GM19468 (cell line): ENCODE measurements around the gene SEMA3C.

ENCODE experiments used
- ATAC-seq: cut with Tn5 transposase; IDR thresholded peaks from one replicate; pipeline ENCODE4 v1.9.1; 2021; ENCODE audit warnings: mild to moderate bottlenecking, moderate library complexity, moderate number of reproducible peaks; ENCODE audit not compliant: unreplicated experiment; ENCODE audit errors: extremely low read depth

SEMA3C gene

GRCh38 chr7:80918909-80919721 is at the start of gene SEMA3C:
TSS of gene SEMA3C (minus strand) at chr7:80919051. CDS start at chr7:80916781, 2,270 bp downstream.
- no peak for ATAC-seq

DNA sequence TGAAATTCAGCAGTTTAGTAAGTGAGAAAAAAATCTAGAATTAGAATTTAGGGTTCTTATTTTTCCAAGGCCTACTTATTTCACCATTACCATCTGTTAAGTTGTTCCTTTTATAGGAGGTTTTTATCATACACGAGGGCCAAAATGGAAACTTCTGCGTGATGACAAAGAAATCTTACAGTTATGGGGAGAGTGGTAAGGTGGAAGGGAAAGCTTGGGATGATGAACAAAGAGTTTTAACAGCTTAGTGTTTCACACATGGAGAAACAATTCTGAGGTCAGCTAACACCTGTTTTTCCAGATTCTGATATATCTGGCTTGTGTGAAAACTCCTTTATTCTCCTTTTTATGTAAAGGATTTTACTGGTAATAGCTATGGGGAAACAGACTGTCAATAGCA is 49.8 kb upstream of the SEMA3C start:
- ATAC-seq, result no peak

- no peak for ATAC-seq
Measured at GRCh38 chr7:80967917-80968297, 49.1 kb upstream of the SEMA3C start.

GRCh38 chr7:80967071-80967916 is 48.4 kb upstream of the SEMA3C start:
- ATAC-seq, result no peak

DNA sequence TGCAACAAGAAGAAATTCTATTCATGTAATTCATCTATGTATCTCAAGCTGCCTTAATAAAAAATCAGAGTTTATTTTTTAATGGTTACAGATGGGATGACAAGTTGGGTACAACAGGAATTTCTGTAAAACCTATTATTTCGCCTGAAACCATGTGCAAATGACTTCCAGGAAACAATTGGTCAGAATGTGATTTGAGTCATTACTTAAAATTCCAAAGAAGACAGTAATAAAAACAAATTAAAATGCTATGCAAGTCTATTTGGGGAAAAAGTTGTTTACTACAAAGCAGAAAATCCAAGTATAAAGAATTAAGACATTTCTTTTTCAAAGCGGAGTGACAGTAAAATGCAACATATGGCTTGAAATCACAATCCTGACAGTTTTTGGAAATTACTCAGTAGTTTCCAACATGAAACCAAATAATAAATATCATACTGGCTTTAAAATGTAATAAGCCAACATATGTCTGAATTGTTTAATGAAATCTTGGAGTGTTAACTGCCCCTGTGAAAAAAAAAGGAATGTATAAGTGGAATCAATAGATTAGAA is 41.5 kb upstream of the SEMA3C start:
- ATAC-seq, result no peak

DNA sequence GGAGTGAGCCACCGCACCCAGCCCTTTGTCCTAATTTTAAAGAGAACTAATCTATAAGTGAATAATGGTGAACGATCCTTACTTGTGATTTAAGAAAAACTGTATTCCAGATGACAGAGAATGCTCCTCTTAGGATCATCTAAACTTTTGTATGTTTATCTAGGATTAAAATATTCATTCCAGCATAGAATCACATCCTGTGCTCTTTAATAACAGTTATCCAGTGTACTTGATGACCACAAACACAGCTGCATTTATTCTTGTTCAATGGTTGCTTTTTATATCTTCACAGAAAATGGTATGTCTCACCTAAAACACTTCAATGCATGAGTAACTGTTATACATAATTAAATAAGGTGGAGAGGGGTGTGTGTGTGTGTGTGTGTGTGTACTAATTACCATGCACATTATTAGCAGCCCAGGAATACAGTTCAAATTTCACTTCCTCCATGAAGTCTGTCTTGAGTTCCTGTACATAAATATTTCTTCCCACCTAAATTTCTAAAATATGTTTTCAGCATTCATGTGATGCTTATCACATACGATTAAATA is 38.5 kb upstream of the SEMA3C start:
- no peak for ATAC-seq

DNA sequence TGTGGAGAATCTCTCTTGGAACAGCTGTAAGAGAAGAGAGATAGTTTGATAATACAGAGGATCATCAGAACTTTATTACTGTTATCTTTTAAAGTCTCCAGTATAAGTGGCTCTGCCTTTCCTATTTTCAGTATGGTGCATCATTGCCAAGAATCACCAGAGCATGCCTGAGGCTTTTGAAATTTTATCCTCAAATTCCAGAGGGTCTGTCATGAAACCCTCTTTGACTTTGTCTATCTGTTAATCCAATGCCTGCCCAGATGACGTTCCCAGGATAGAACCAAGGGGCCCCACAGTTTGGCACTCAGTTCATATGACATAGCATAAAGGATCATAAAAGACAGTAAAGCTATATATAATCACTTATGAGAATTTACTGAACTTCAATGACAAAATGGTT is 35.3 kb upstream of the SEMA3C start:
- ATAC-seq, result no peak

- no peak for ATAC-seq
Measured at GRCh38 chr7:80950550-80950967, 31.7 kb upstream of the SEMA3C start.

- no peak for ATAC-seq
Measured at GRCh38 chr7:80949449-80949848, 30.6 kb upstream of the SEMA3C start.

DNA sequence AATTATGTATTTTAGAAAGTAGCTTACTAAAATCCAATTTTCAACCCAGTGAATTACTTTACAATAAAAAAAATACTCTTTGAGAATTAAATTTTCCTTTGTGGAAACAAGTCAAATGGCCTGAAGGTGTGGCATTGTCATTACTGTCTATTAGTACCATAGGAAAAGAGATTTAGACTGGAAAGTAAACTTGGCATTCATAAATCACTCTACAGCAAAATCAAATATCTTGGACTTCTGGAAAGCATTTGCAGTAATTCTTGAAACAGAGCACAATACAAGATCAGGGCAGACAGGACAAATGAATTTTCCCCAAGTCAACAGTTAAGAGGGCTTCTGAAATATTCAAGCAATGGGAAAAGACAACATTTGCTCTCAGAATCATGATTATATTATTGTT is 28.0 kb upstream of the SEMA3C start:
- ATAC-seq, result no peak

GRCh38 chr7:80945976-80946375 is 27.1 kb upstream of the SEMA3C start:
- ATAC-seq, result no peak

DNA sequence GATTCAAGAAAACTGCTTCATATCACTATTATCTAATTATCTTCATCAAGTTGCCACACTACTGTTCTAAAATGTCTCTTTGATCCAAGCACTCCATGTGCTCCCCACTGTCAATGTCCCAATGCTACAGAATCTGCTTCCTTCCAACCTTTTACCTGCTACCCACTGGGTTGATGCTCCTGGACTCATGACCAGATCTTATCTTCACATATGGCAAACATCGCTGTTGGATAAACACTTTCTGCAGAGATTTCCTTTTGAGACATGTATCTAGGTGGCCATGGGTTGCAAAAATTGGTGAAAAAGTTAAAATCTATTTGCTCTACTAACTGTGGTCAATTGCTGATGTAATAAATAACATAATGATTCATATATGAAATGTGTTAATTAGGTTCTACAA is 24.5 kb upstream of the SEMA3C start:
- ATAC-seq, result no peak

DNA sequence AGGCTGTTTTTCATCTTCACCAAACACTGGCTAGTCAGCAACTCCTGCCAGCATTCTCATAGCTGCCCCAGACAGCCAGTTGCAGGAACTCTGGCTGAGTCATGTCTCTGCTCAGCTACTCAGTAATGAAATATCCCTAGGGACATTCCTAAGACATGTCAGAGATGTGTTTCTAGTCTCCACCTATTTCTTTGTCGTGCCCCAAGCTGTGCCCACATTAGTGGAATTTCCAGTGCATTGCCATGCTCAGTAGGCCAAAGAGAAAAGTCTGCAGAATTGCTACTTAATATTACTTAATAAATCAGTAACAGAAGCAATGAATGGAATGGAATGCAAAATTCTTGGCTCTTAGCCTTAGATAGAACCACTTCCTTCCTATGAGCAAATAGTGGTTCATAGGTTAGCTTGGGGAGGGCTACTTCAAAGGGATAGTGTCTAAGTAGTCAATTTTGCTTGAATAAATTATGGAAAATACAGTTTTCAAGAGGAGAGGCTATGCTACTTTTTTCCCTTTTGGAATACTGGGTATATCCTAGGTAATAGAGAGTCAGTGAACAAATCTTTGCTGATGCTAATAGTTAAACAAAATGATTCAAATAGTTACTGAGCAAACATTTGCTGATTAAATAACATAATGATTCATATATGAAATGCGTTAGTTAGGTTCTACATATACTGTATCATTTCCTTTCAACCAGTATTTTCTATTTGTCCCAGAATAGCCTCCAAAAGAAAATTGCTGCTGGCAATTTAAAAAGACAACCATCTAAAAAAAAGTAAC is 23.6 kb upstream of the SEMA3C start:
- ATAC-seq, result no peak

DNA sequence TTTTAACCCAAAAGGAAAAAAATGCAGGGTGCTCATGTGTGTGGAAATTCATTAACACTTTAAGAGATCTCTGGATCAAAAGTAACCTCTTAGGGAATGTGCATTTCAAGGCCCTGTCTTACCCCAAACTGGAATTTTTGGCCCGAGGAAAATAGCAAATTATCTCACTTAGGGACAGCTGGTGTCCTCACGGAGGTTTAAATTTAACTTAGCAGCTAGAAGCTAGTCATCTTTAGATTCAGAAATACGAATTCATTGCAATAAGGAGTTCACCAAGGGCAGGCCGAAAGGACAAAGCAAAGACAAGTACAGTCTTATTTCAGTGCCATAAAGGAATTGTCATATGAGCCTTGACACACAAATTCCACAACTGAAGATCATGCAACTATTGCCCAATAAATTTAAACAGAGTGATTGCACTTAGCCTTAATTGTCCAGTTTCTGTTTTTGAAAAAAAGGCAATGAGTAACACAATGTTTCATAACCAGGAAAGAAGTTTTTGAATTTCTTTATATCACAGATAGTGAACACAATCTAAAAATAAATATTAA is 22.4 kb upstream of the SEMA3C start:
- ATAC-seq, result no peak

GRCh38 chr7:80940539-80941207 is 21.8 kb upstream of the SEMA3C start:
- ATAC-seq, result no peak

DNA sequence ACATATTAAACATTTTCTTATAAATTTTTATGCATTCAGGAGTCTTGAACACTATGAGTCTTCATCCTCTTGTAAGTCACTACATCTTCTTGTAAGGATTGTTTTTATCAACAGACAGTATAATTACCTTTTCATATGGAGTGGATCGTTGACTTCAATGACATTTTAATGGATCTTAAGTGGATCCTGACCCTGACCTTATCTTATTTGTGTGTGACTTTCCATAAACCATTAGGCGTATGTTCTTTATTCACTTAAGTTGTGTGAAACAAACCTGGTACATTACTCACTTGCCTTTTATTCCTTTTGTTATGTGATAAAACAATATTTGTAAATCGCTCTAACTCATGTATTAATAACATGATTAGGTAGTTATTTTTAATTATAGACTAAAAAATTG is 18.5 kb upstream of the SEMA3C start:
- ATAC-seq, result no peak

GRCh38 chr7:80935991-80936780 is 17.3 kb upstream of the SEMA3C start:
- ATAC-seq, result no peak

DNA sequence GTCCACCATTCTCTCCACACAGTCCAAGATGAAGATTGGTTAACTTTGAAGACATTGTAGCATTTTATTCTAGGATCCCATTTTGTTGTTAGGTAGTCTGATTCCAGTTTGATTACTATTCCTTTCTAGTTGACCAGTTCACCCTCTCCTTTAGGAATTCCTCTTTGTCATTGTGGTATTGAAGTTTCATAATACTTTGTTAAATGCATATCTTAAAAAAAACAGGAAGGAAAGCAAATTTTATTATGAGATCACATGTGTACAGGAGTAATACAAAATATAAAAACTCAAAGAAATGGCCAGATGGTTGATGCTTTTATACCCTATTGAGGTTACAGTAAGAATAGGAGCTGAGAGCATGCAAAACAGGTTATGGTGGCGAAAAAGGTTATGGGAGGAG is 15.5 kb upstream of the SEMA3C start:
- ATAC-seq, result no peak
